Measurements from ENCODE around the gene DPP6. TPM values are rescaled to one million over a fixed set of nuclear protein-coding genes. Genes with fewer than 3 reads are reported as not detected.

Gene DPP6
- total and polyA plus RNA-seq, 9 of the 15 experiments (the other 6 are each of a cell fraction or from before 2014, with no cell fraction given): not detected

DNA sequence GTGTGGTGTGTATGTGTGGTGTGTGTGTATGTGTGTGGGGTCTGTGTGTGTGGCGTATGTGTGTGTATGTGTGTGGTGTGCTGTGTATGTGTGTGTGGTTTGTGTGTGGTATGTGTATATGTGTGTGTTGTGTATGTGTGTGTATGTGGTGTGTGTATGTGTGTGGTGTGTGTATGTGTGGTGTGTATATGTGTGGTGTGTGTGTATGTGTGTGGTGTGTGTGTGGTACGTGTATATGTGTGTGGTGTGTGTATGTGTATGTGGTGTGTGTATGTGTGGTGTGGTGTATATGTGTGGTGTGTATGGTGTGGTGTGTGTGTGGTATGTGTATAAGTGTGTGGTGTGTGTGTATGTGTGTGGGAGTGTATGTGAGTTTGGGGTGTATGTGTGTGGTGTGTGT is 522.0 kb downstream of the DPP6 start (continued):
- TF ChIP-seq, protein P1, sequence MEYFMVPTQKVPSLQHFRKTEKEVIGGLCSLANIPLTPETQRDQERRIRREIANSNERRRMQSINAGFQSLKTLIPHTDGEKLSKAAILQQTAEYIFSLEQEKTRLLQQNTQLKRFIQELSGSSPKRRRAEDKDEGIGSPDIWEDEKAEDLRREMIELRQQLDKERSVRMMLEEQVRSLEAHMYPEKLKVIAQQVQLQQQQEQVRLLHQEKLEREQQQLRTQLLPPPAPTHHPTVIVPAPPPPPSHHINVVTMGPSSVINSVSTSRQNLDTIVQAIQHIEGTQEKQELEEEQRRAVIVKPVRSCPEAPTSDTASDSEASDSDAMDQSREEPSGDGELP (CRISPR knock-in tag; IDR thresholded peaks at IDR 0.05; ENCODE audit: borderline replicate concordance): no peak
- TF ChIP-seq GATA2 (CRISPR knock-in tag; IDR thresholded peaks at IDR 0.05): 0 out of 2 replicates have a peak, but pooled peaks have one; percentile 21
- TF ChIP-seq, protein P2, sequence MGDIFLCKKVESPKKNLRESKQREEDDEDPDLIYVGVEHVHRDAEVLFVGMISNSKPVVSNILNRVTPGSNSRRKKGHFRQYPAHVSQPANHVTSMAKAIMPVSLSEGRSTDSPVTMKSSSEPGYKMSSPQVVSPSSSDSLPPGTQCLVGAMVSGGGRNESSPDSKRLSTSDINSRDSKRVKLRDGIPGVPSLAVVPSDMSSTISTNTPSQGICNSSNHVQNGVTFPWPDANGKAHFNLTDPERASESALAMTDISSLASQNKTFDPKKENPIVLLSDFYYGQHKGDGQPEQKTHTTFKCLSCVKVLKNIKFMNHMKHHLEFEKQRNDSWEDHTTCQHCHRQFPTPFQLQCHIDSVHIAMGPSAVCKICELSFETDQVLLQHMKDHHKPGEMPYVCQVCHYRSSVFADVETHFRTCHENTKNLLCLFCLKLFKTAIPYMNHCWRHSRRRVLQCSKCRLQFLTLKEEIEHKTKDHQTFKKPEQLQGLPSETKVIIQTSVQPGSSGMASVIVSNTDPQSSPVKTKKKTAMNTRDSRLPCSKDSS (IDR thresholded peaks at IDR 0.05; ENCODE audit: low read depth, partially characterized antibody): peak; percentile 15
- TF ChIP-seq, protein P3, sequence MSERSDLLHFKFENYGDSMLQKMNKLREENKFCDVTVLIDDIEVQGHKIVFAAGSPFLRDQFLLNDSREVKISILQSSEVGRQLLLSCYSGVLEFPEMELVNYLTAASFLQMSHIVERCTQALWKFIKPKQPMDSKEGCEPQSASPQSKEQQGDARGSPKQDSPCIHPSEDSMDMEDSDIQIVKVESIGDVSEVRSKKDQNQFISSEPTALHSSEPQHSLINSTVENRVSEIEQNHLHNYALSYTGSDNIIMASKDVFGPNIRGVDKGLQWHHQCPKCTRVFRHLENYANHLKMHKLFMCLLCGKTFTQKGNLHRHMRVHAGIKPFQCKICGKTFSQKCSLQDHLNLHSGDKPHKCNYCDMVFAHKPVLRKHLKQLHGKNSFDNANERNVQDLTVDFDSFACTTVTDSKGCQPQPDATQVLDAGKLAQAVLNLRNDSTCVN (CRISPR knock-in tag; IDR thresholded peaks at IDR 0.05): peak; percentile 79; the same call in 1 of the 2 replicates

DNA sequence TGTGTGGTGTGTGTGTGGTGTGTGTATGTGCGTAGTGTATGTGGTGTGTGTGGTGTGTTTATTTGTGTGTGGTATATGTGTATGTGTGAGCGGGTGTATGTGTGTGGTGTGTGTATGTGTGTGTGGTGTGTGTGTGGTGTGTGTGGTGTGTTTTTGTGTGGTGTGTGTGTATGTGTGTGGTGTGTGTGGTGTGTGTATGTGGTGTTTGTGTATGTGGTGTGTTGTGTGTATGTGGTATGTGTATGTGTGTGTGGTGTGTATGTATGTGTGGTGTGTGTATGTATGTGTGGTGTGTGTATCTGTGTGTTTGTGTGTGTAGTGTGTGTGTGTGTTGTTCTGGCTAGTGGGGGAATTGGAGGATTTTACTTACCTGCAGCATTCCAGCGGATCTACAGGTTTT is 523.3 kb downstream of the DPP6 start:
- peaks cover 5% of the 10 kb centered on the region for H3K9me3 ChIP-seq (replicated peaks; ENCODE audit: control insufficient read depth, insufficient read depth, low read depth, low read length)
- DNase-seq (ENCODE audit: extremely low read depth in 1 of 4, low spot score in 3 of 4) (no peak), FAIRE-seq (no peak), ATAC-seq (no peak)
- no peaks in the 10 kb centered on the region for H3K4me1 ChIP-seq (replicated peaks in 1 of 2; ENCODE audit: control insufficient read depth in 2 of 2, insufficient read depth in 2 of 2, low read length in 2 of 2)
- peaks cover 28 to 31% of the 10 kb centered on the region in 2 experiments for H3K27me3 ChIP-seq (ENCODE audit: control insufficient read depth in 2 of 2, insufficient read depth in 2 of 2, low read length in 2 of 2)
- 14% methylated on average over 3 of the region's 3 CpGs for WGBS (ENCODE audit: insufficient coverage, low coverage, missing lambda C conversion rate)
- H3K79me2 ChIP-seq (ENCODE audit: control insufficient read depth, insufficient read depth, low read length): no peaks in the 10 kb centered on the region
- no TSS peak for BruUV-seq (replicated peaks)
- no peak overlapping the region for H3K27ac ChIP-seq (ENCODE audit: extremely low read depth, low read depth, low read length)
- H3K9ac ChIP-seq (ENCODE audit: insufficient read depth in 1 of 2, low read depth in 2 of 2, low read length in 2 of 2): no peak overlapping the region
- no peaks in the 10 kb centered on the region for H3K9me1 ChIP-seq (ENCODE audit: control insufficient read depth, insufficient read depth, low read length)
- no peak overlapping the region for H2AFZ ChIP-seq (ENCODE audit: low read depth, low read length)
- H3K4me2 ChIP-seq (ENCODE audit: insufficient read depth, low read length): no peak overlapping the region
- H4K20me1 ChIP-seq (replicated peaks; ENCODE audit: control insufficient read depth, insufficient read depth, low read length): no peaks in the 10 kb centered on the region
- ChIA-PET POLR2A (no interaction called here), CTCF (ENCODE audit: low intra/inter-chr PET ratio) (no interaction called here)
- in situ Hi-C loops (cut with MboI): no loop called here
- H3K4me3 ChIP-seq: no peak overlapping the region
- H3K36me3 ChIP-seq (ENCODE audit: control insufficient read depth, insufficient read depth, low read length): no peaks in the 10 kb centered on the region
- intact Hi-C loops (cut with micrococcal nuclease): loop anchor here (10.0 kb wide), 1 partner anchor 61 kb away; no protein-coding TSS in a partner anchor
- no peak for TF ChIP-seq SMAD1 (IDR thresholded peaks at IDR 0.05; ENCODE audit: low read depth, low read length, partially characterized antibody)
- no peak for TF ChIP-seq HNRNPUL1 (IDR thresholded peaks at IDR 0.05; ENCODE audit: low read length)
- TF ChIP-seq, protein P3 (CRISPR knock-in tag; IDR thresholded peaks at IDR 0.05): 0 out of 2 replicates have a peak, but pooled peaks have one; percentile 42
- no peak for TF ChIP-seq ZNF354B (CRISPR knock-in tag; IDR thresholded peaks at IDR 0.05)
- no peak for TF ChIP-seq RUNX1 (IDR thresholded peaks at IDR 0.05; ENCODE audit: low read depth)
- TF ChIP-seq MXI1 (IDR thresholded peaks at IDR 0.05; ENCODE audit: low read depth, low read length): no peak
- no peak for TF ChIP-seq ETV5 (CRISPR knock-in tag; IDR thresholded peaks at IDR 0.05; ENCODE audit: low read depth)
- TF ChIP-seq, protein P4, sequence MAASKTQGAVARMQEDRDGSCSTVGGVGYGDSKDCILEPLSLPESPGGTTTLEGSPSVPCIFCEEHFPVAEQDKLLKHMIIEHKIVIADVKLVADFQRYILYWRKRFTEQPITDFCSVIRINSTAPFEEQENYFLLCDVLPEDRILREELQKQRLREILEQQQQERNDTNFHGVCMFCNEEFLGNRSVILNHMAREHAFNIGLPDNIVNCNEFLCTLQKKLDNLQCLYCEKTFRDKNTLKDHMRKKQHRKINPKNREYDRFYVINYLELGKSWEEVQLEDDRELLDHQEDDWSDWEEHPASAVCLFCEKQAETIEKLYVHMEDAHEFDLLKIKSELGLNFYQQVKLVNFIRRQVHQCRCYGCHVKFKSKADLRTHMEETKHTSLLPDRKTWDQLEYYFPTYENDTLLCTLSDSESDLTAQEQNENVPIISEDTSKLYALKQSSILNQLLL (CRISPR knock-in tag; IDR thresholded peaks at IDR 0.05; ENCODE audit: borderline replicate concordance): no peak
- no peak for TF ChIP-seq ARHGAP35 (IDR thresholded peaks at IDR 0.05; ENCODE audit: partially characterized antibody)
- TF ChIP-seq BCL6 (CRISPR knock-in tag; IDR thresholded peaks at IDR 0.05): no peak
